ENCODE data around the gene SLC19A2.

SLC19A2 gene

GRCh38 chr1:169460191-169460833 is 25.4 kb downstream of the SLC19A2 start:
- Histone ChIP-seq H3K4me3 (no peak overlapping the region), H3K9me3 (peaks cover 0 to 11% (median 7%) of the 10 kb centered on the region in 3 donors), H3K27ac (no peak overlapping the region), H3K4me1 (peaks cover 0 to 4% (median 0%) of the 10 kb centered on the region in 4 donors), H3K27me3 (peaks cover 0 to 4% of the 10 kb centered on the region in 2 donors), H3K36me3 (peaks cover 0 to 8% (median 7%) of the 10 kb centered on the region in 3 donors)
- TF ChIP-seq CTCF (IDR thresholded peaks at IDR 0.05) = no peak
- intact Hi-C loops (cut with DNase I; ENCODE audit: low total_unique reads) = no loop called here
- no peak for DNase-seq

- peaks cover 0 to 4% (median 0%) of the 10 kb centered on the region in 3 donors for H3K36me3 ChIP-seq
- H3K4me1 ChIP-seq = peaks cover 0 to 4% (median 0%) of the 10 kb centered on the region in 4 donors
- no peak overlapping the region for H3K4me3 ChIP-seq
- peaks cover 0 to 11% (median 7%) of the 10 kb centered on the region in 3 donors for H3K9me3 ChIP-seq
- no peak for TF ChIP-seq CTCF (IDR thresholded peaks at IDR 0.05)
- H3K27ac ChIP-seq = no peak overlapping the region
- intact Hi-C loops (cut with DNase I; ENCODE audit: low total_unique reads) = no loop called here
- peaks cover 0 to 4% of the 10 kb centered on the region in 2 donors for H3K27me3 ChIP-seq
- no peak for DNase-seq
These were observed 28.3 kb downstream of the SLC19A2 start for GRCh38 chr1:169457443-169457842.

- Histone ChIP-seq H3K9me3 (peaks cover 0 to 11% (median 7%) of the 10 kb centered on the region in 3 donors), H3K27me3 (peaks cover 0 to 4% of the 10 kb centered on the region in 2 donors), H3K4me1 (peaks cover 0 to 4% (median 0%) of the 10 kb centered on the region in 4 donors), H3K36me3 (peaks cover 0 to 4% (median 0%) of the 10 kb centered on the region in 3 donors), H3K27ac (no peak overlapping the region), H3K4me3 (no peak overlapping the region)
- intact Hi-C loops (cut with DNase I; ENCODE audit: low total_unique reads) = no loop called here
- TF ChIP-seq CTCF (IDR thresholded peaks at IDR 0.05) = no peak
- DNase-seq = no peak
These were observed 29.7 kb downstream of the SLC19A2 start for GRCh38 chr1:169456029-169456428.

GRCh38 chr1:169452921-169453320 is 32.8 kb downstream of the SLC19A2 start:
- no peaks in the 10 kb centered on the region for H3K4me1 ChIP-seq
- peaks cover 0 to 11% (median 7%) of the 10 kb centered on the region in 3 donors for H3K9me3 ChIP-seq
- no peak for TF ChIP-seq CTCF (IDR thresholded peaks at IDR 0.05)
- intact Hi-C loops (cut with DNase I; ENCODE audit: low total_unique reads) = no loop called here
- H3K36me3 ChIP-seq = peaks cover 0 to 4% (median 0%) of the 10 kb centered on the region in 3 donors
- DNase-seq = no peak
- no peaks in the 10 kb centered on the region for H3K27me3 ChIP-seq
- no peak overlapping the region for H3K4me3 ChIP-seq
- no peak overlapping the region for H3K27ac ChIP-seq

GRCh38 chr1:169451218-169451824 is 34.4 kb downstream of the SLC19A2 start:
- Histone ChIP-seq H3K27me3 (no peaks in the 10 kb centered on the region), H3K4me3 (no peak overlapping the region)
- intact Hi-C loops (cut with DNase I; ENCODE audit: low total_unique reads) = no loop called here

More at GRCh38 chr1:169451218-169451824, 34.4 kb downstream of the SLC19A2 start:
- H3K9me3 ChIP-seq = peaks cover 0 to under 1% (median 0%) of the 10 kb centered on the region in 3 donors
- no peaks in the 10 kb centered on the region for H3K4me1 ChIP-seq
- TF ChIP-seq CTCF (IDR thresholded peaks at IDR 0.05) = no peak
- no peaks in the 10 kb centered on the region for H3K36me3 ChIP-seq
- no peak for DNase-seq
- no peak overlapping the region for H3K27ac ChIP-seq
